ENCODE data around the gene LTBP1.

- TF ChIP-seq, protein P1, sequence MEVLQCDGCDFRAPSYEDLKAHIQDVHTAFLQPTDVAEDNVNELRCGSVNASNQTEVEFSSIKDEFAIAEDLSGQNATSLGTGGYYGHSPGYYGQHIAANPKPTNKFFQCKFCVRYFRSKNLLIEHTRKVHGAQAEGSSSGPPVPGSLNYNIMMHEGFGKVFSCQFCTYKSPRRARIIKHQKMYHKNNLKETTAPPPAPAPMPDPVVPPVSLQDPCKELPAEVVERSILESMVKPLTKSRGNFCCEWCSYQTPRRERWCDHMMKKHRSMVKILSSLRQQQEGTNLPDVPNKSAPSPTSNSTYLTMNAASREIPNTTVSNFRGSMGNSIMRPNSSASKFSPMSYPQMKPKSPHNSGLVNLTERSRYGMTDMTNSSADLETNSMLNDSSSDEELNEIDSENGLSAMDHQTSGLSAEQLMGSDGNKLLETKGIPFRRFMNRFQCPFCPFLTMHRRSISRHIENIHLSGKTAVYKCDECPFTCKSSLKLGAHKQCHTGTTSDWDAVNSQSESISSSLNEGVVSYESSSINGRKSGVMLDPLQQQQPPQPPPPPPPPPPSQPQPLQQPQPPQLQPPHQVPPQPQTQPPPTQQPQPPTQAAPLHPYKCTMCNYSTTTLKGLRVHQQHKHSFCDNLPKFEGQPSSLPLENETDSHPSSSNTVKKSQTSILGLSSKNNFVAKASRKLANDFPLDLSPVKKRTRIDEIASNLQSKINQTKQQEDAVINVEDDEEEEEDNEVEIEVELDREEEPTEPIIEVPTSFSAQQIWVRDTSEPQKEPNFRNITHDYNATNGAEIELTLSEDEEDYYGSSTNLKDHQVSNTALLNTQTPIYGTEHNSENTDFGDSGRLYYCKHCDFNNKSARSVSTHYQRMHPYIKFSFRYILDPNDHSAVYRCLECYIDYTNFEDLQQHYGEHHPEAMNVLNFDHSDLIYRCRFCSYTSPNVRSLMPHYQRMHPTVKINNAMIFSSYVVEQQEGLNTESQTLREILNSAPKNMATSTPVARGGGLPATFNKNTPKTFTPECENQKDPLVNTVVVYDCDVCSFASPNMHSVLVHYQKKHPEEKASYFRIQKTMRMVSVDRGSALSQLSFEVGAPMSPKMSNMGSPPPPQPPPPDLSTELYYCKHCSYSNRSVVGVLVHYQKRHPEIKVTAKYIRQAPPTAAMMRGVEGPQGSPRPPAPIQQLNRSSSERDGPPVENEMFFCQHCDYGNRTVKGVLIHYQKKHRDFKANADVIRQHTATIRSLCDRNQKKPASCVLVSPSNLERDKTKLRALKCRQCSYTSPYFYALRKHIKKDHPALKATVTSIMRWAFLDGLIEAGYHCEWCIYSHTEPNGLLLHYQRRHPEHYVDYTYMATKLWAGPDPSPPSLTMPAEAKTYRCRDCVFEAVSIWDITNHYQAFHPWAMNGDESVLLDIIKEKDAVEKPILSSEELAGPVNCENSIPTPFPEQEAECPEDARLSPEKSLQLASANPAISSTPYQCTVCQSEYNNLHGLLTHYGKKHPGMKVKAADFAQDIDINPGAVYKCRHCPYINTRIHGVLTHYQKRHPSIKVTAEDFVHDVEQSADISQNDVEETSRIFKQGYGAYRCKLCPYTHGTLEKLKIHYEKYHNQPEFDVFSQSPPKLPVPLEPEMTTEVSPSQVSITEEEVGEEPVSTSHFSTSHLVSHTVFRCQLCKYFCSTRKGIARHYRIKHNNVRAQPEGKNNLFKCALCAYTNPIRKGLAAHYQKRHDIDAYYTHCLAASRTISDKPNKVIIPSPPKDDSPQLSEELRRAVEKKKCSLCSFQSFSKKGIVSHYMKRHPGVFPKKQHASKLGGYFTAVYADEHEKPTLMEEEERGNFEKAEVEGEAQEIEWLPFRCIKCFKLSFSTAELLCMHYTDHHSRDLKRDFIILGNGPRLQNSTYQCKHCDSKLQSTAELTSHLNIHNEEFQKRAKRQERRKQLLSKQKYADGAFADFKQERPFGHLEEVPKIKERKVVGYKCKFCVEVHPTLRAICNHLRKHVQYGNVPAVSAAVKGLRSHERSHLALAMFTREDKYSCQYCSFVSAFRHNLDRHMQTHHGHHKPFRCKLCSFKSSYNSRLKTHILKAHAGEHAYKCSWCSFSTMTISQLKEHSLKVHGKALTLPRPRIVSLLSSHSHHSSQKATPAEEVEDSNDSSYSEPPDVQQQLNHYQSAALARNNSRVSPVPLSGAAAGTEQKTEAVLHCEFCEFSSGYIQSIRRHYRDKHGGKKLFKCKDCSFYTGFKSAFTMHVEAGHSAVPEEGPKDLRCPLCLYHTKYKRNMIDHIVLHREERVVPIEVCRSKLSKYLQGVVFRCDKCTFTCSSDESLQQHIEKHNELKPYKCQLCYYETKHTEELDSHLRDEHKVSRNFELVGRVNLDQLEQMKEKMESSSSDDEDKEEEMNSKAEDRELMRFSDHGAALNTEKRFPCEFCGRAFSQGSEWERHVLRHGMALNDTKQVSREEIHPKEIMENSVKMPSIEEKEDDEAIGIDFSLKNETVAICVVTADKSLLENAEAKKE (CRISPR knock-in tag; IDR thresholded peaks at IDR 0.05): no peak
- no peak for TF ChIP-seq EZH2 (IDR thresholded peaks at IDR 0.05; ENCODE audit: low read depth, unreplicated experiment)
- TF ChIP-seq, protein P2, sequence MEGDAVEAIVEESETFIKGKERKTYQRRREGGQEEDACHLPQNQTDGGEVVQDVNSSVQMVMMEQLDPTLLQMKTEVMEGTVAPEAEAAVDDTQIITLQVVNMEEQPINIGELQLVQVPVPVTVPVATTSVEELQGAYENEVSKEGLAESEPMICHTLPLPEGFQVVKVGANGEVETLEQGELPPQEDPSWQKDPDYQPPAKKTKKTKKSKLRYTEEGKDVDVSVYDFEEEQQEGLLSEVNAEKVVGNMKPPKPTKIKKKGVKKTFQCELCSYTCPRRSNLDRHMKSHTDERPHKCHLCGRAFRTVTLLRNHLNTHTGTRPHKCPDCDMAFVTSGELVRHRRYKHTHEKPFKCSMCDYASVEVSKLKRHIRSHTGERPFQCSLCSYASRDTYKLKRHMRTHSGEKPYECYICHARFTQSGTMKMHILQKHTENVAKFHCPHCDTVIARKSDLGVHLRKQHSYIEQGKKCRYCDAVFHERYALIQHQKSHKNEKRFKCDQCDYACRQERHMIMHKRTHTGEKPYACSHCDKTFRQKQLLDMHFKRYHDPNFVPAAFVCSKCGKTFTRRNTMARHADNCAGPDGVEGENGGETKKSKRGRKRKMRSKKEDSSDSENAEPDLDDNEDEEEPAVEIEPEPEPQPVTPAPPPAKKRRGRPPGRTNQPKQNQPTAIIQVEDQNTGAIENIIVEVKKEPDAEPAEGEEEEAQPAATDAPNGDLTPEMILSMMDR (conservative IDR thresholded peaks at IDR 0.05; ENCODE audit: low read depth in 2 of 2): no peak
- TF ChIP-seq POLR2AphosphoS5 (IDR thresholded peaks at IDR 0.05; ENCODE audit: low read depth): no peak
- no peak for TF ChIP-seq CREB1 (CRISPR knock-in tag; IDR thresholded peaks at IDR 0.05; ENCODE audit: low read depth)
- TF ChIP-seq, protein P3, sequence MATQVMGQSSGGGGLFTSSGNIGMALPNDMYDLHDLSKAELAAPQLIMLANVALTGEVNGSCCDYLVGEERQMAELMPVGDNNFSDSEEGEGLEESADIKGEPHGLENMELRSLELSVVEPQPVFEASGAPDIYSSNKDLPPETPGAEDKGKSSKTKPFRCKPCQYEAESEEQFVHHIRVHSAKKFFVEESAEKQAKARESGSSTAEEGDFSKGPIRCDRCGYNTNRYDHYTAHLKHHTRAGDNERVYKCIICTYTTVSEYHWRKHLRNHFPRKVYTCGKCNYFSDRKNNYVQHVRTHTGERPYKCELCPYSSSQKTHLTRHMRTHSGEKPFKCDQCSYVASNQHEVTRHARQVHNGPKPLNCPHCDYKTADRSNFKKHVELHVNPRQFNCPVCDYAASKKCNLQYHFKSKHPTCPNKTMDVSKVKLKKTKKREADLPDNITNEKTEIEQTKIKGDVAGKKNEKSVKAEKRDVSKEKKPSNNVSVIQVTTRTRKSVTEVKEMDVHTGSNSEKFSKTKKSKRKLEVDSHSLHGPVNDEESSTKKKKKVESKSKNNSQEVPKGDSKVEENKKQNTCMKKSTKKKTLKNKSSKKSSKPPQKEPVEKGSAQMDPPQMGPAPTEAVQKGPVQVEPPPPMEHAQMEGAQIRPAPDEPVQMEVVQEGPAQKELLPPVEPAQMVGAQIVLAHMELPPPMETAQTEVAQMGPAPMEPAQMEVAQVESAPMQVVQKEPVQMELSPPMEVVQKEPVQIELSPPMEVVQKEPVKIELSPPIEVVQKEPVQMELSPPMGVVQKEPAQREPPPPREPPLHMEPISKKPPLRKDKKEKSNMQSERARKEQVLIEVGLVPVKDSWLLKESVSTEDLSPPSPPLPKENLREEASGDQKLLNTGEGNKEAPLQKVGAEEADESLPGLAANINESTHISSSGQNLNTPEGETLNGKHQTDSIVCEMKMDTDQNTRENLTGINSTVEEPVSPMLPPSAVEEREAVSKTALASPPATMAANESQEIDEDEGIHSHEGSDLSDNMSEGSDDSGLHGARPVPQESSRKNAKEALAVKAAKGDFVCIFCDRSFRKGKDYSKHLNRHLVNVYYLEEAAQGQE (IDR thresholded peaks at IDR 0.05; ENCODE audit: unreplicated experiment): no peak
These were observed 375.9 kb downstream of the LTBP1 start for GRCh38 chr2:33322612-33323011.

Data from GM23338 (cell line).